ENCODE results near the gene ANO9.

Gene ANO9

GRCh38 chr11:456533-456932 lies 14.7 kb upstream of the ANO9 start:
- Histone ChIP-seq H2BK5ac (ENCODE audit: low read depth, low read length, poor library complexity) (no peak overlapping the region), H3K4me3 (ENCODE audit: low read depth, low read length) (no peak overlapping the region), H3K4ac (ENCODE audit: low read depth, low read length) (peak overlapping the region; percentile 12), H4K91ac (ENCODE audit: low read depth, low read length) (no peak overlapping the region), H3K36me3 (ENCODE audit: control insufficient read depth in 1 of 2, insufficient read depth in 2 of 2, low read length in 2 of 2) (peaks cover 46 to 53% of the 10 kb centered on the region in 2 experiments), H3K4me1 (ENCODE audit: control insufficient read depth in 1 of 2, insufficient read depth in 2 of 2, low read length in 2 of 2) (peaks cover 14 to 26% of the 10 kb centered on the region in 2 experiments), H2AFZ (ENCODE audit: insufficient read depth, low read length, poor library complexity) (no peak overlapping the region), H3K79me2 (ENCODE audit: control insufficient read depth, insufficient read depth, low read length, poor library complexity) (peaks cover 13% of the 10 kb centered on the region), H3K14ac (ENCODE audit: low read length) (no peak overlapping the region), H4K8ac (ENCODE audit: low read depth, low read length) (no peak overlapping the region), H3K79me1 (ENCODE audit: low read length) (peaks cover 11% of the 10 kb centered on the region), H3K4me2 (ENCODE audit: low read length) (no peak overlapping the region), H2BK12ac (ENCODE audit: low read length) (no peak overlapping the region), H3K23ac (ENCODE audit: low read length) (no peak overlapping the region), H3K27ac (ENCODE audit: low read depth, low read length) (no peak overlapping the region), H3K18ac (ENCODE audit: low read length) (no peak overlapping the region), H2AK5ac (ENCODE audit: low read length) (no peak overlapping the region), H4K12ac (ENCODE audit: low read depth, low read length) (no peak overlapping the region), H2BK120ac (ENCODE audit: insufficient read depth, low read length, poor library complexity) (no peak overlapping the region), H3K9ac (ENCODE audit: low read length) (no peak overlapping the region), H3K9me3 (ENCODE audit: insufficient read depth, low read depth, low read length) (peaks cover 3% of the 10 kb centered on the region), H3K27me3 (ENCODE audit: insufficient read depth, low read length) (no peaks in the 10 kb centered on the region)
- no peak for DNase-seq
- no CpG with 5 or more reads among the region's 7 CpGs for WGBS (ENCODE audit: extremely low coverage, insufficient coverage, insufficient read length)

DNA sequence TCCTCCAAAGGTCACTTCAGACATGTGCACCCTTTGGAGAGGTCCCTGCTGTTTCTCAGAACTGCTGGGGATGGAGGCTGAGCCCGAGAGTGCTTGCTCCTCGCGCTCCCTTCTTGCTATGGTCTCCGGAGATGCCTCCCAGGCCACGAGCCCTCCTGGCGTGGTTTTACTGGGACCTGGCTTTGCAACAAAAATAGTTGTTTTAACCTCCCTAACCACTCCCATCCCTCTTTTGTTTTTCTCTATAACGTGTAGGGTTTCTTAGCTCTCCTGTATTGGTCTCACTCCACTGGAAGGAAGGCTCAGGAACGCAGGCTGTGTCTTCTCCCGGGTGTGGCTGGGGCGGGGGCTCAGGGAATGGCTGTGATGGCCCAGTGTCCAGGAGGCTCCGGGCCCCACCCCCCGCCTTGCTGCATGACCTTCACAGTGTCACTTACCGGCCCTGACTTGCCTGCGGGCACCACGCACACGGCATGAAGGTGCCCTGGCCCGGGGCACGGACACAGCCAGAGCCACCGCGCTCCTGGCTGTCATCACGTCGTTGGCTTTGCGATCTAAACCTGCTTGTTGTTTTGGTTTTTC lies 13.8 kb upstream of the ANO9 start:
- Histone ChIP-seq H3K14ac (ENCODE audit: low read length) (no peak overlapping the region), H3K79me2 (ENCODE audit: control insufficient read depth, insufficient read depth, low read length, poor library complexity) (peaks cover 15% of the 10 kb centered on the region), H4K12ac (ENCODE audit: low read depth, low read length) (no peak overlapping the region), H3K79me1 (ENCODE audit: low read length) (peaks cover 8% of the 10 kb centered on the region), H3K4me2 (ENCODE audit: low read length) (no peak overlapping the region), H3K4me1 (ENCODE audit: control insufficient read depth in 1 of 2, insufficient read depth in 2 of 2, low read length in 2 of 2) (peaks cover 17 to 23% of the 10 kb centered on the region in 2 experiments), H3K27me3 (ENCODE audit: insufficient read depth, low read length) (no peaks in the 10 kb centered on the region), H3K27ac (ENCODE audit: low read depth, low read length) (no peak overlapping the region), H3K9me3 (ENCODE audit: insufficient read depth, low read depth, low read length) (peaks cover 3% of the 10 kb centered on the region), H2AFZ (ENCODE audit: insufficient read depth, low read length, poor library complexity) (no peak overlapping the region), H3K4ac (ENCODE audit: low read depth, low read length) (no peak overlapping the region), H4K91ac (ENCODE audit: low read depth, low read length) (no peak overlapping the region), H2BK12ac (ENCODE audit: low read length) (no peak overlapping the region), H3K18ac (ENCODE audit: low read length) (no peak overlapping the region), H3K9ac (ENCODE audit: low read length) (no peak overlapping the region), H3K4me3 (ENCODE audit: low read depth, low read length) (no peak overlapping the region), H4K8ac (ENCODE audit: low read depth, low read length) (no peak overlapping the region), H2BK5ac (ENCODE audit: low read depth, low read length, poor library complexity) (no peak overlapping the region), H2BK120ac (ENCODE audit: insufficient read depth, low read length, poor library complexity) (no peak overlapping the region), H3K23ac (ENCODE audit: low read length) (no peak overlapping the region), H2AK5ac (ENCODE audit: low read length) (no peak overlapping the region), H3K36me3 (ENCODE audit: control insufficient read depth in 1 of 2, insufficient read depth in 2 of 2, low read length in 2 of 2) (peaks cover 38 to 44% of the 10 kb centered on the region in 2 experiments)
- DNase-seq, result peak; percentile 55 to 69
- WGBS (ENCODE audit: extremely low coverage, insufficient coverage, insufficient read length), result no CpG with 5 or more reads among the region's 23 CpGs

DNA sequence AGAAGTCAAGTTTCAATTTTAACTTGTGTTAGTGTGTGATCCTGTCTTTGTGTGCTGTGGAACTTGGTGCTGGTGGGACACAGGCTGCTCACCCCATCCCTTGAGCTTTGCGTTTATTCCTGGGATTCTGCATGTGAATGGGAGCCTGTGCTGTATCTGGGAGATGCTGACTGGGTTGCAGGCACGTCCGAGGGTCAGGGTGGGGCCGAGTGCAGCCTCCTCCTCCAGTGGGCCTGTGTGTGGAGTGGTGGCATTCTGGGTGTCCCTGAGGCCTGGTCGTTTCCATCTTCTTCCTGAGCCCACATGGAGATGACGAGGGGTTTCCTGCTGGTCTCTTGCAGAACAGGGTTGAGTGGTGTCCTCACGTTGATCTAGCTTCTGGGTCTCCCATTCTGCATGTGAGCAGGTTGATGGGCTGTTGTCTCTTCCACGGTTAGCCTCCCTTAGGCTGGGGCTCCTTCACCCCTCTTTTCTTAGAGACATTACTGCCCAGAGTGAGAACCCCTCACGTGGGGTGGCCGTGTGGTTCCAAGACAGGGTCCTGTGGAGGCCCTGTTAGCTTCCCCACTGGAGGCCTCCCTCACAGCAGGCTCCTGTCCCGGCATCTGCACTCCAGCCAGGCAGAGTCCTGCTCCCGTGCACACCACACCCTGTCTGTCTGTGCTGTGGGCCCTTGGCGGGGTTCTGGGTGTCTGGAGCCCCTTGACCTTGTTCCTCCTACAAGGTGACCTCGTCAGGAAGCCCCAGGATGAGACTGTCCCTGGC lies 13.2 kb upstream of the ANO9 start:
- no peak overlapping the region for H3K9ac ChIP-seq (ENCODE audit: low read length)
- no peak for DNase-seq
- no peak overlapping the region for H3K4me2 ChIP-seq (ENCODE audit: low read length)
- H3K4me3 ChIP-seq (ENCODE audit: low read depth, low read length), result no peak overlapping the region
- H4K12ac ChIP-seq (ENCODE audit: low read depth, low read length), result no peak overlapping the region
- peak overlapping the region; percentile 35 for H3K4ac ChIP-seq (ENCODE audit: low read depth, low read length)
- no peak overlapping the region for H3K27ac ChIP-seq (ENCODE audit: low read depth, low read length)
- H3K14ac ChIP-seq (ENCODE audit: low read length), result no peak overlapping the region
- H2BK12ac ChIP-seq (ENCODE audit: low read length), result no peak overlapping the region
- peaks cover 7% of the 10 kb centered on the region for H3K79me1 ChIP-seq (ENCODE audit: low read length)
- H2AFZ ChIP-seq (ENCODE audit: insufficient read depth, low read length, poor library complexity), result no peak overlapping the region
- no peaks in the 10 kb centered on the region for H3K27me3 ChIP-seq (ENCODE audit: insufficient read depth, low read length)
- peaks cover 18% of the 10 kb centered on the region for H3K79me2 ChIP-seq (ENCODE audit: control insufficient read depth, insufficient read depth, low read length, poor library complexity)
- peaks cover 3% of the 10 kb centered on the region for H3K9me3 ChIP-seq (ENCODE audit: insufficient read depth, low read depth, low read length)
- no peak overlapping the region for H4K8ac ChIP-seq (ENCODE audit: low read depth, low read length)
- H3K36me3 ChIP-seq (ENCODE audit: control insufficient read depth in 1 of 2, insufficient read depth in 2 of 2, low read length in 2 of 2), result peaks cover 31 to 38% of the 10 kb centered on the region in 2 experiments
- H2BK5ac ChIP-seq (ENCODE audit: low read depth, low read length, poor library complexity), result no peak overlapping the region
- peaks cover 10 to 16% of the 10 kb centered on the region in 2 experiments for H3K4me1 ChIP-seq (ENCODE audit: control insufficient read depth in 1 of 2, insufficient read depth in 2 of 2, low read length in 2 of 2)
- H3K23ac ChIP-seq (ENCODE audit: low read length), result no peak overlapping the region
- no peak overlapping the region for H2AK5ac ChIP-seq (ENCODE audit: low read length)
- H3K18ac ChIP-seq (ENCODE audit: low read length), result no peak overlapping the region
- H2BK120ac ChIP-seq (ENCODE audit: insufficient read depth, low read length, poor library complexity), result no peak overlapping the region
- WGBS (ENCODE audit: extremely low coverage, insufficient coverage, insufficient read length), result no CpG with 5 or more reads among the region's 14 CpGs
- H4K91ac ChIP-seq (ENCODE audit: low read depth, low read length), result no peak overlapping the region

DNA sequence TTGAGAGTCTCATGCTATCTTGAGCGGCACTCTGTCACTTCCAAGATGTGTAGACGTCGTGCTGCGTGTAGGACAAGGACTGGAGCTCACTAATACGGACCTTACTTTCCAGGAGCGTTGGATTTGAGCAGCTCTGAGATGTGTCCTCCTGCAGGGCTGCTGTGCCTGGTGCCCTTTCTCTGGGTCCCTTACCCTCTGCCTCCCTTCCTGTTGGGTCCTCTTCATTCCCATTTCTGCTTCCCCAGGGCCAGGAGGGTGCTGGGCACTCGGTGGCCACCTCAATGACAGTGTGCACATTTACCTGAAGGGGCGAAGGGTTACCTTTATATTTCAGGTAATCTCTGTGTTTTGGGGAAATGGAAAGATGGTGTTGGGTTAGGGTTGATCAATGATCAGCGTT lies 12.2 kb upstream of the ANO9 start:
- H3K14ac ChIP-seq (ENCODE audit: low read length), result no peak overlapping the region
- H3K27ac ChIP-seq (ENCODE audit: low read depth, low read length), result no peak overlapping the region
- no peak overlapping the region for H4K91ac ChIP-seq (ENCODE audit: low read depth, low read length)
- WGBS (ENCODE audit: extremely low coverage, insufficient coverage, insufficient read length), result no CpG with 5 or more reads among the region's 9 CpGs
- H2AK5ac ChIP-seq (ENCODE audit: low read length), result no peak overlapping the region
- H4K12ac ChIP-seq (ENCODE audit: low read depth, low read length), result no peak overlapping the region
- no peaks in the 10 kb centered on the region for H3K27me3 ChIP-seq (ENCODE audit: insufficient read depth, low read length)
- peaks cover 3% of the 10 kb centered on the region for H3K9me3 ChIP-seq (ENCODE audit: insufficient read depth, low read depth, low read length)
- no peak for DNase-seq
- H2BK120ac ChIP-seq (ENCODE audit: insufficient read depth, low read length, poor library complexity), result no peak overlapping the region
- peaks cover 10% of the 10 kb centered on the region for H3K79me1 ChIP-seq (ENCODE audit: low read length)
- no peak overlapping the region for H3K9ac ChIP-seq (ENCODE audit: low read length)
- no peak overlapping the region for H3K18ac ChIP-seq (ENCODE audit: low read length)
- H3K36me3 ChIP-seq (ENCODE audit: control insufficient read depth in 1 of 2, insufficient read depth in 2 of 2, low read length in 2 of 2), result peaks cover 28 to 37% of the 10 kb centered on the region in 2 experiments
- H2BK5ac ChIP-seq (ENCODE audit: low read depth, low read length, poor library complexity), result no peak overlapping the region
- H2AFZ ChIP-seq (ENCODE audit: insufficient read depth, low read length, poor library complexity), result no peak overlapping the region
- H3K4me1 ChIP-seq (ENCODE audit: control insufficient read depth in 1 of 2, insufficient read depth in 2 of 2, low read length in 2 of 2), result peaks cover 10 to 15% of the 10 kb centered on the region in 2 experiments
- H3K4me3 ChIP-seq (ENCODE audit: low read depth, low read length), result no peak overlapping the region
- peaks cover 16% of the 10 kb centered on the region for H3K79me2 ChIP-seq (ENCODE audit: control insufficient read depth, insufficient read depth, low read length, poor library complexity)
- no peak overlapping the region for H3K4ac ChIP-seq (ENCODE audit: low read depth, low read length)
- no peak overlapping the region for H3K4me2 ChIP-seq (ENCODE audit: low read length)
- H4K8ac ChIP-seq (ENCODE audit: low read depth, low read length), result no peak overlapping the region
- H2BK12ac ChIP-seq (ENCODE audit: low read length), result no peak overlapping the region
- H3K23ac ChIP-seq (ENCODE audit: low read length), result no peak overlapping the region
